HFF-Myc (cell line): ENCODE data around the gene IQGAP2.

ENCODE experiments used
- DNase-seq: peaks from one replicate; pipeline ENCODE4 v3.0.0-alpha.2; 2011; ENCODE audit warnings: low read depth; ENCODE audit errors: extremely low read depth
- H3K4me3 ChIP-seq: replicated peaks from 2 replicates; pipeline ENCODE4 v1.5.1; 2011; ENCODE audit warnings: low read depth, mild to moderate bottlenecking, control low read depth, low read length
- CTCF ChIP-seq: IDR thresholded peaks from 2 replicates; pipeline ENCODE4 v1.5.1; 2012; ENCODE audit warnings: mild to moderate bottlenecking, low read depth, low read length, control low read depth; ENCODE audit errors: missing control alignments

The IQGAP2 gene

DNA sequence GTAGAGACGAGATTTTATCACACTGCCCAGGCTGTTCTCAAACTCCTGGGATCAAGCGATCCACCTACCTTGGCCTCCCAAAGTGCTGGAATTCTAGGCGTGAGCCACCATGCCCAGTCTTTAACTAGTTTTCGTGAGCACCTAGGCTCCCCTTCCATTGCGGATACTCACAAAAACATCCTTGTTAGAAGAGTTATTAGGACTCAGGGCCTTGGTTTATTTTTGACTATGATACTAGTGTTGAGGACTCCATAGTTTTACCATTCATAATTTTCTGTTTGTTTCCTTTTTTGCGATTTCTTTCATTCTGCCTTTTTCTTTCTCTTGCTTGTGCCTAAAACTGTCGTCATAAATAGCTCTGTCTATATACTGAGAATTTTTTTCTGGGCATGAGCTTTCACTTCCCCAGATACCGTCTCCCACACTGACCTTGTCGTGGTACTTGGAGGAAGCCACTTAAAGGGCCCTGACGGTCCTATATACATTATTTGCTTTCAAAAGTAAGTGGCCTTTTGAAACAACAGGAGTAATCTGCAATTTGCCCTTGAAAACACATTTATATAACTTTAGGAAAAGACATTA lies 318.0 kb downstream of the IQGAP2 start:
- no peak overlapping the region for H3K4me3 ChIP-seq
- TF ChIP-seq CTCF = no peak
- no peak for DNase-seq

- TF ChIP-seq CTCF = no peak
- no peak overlapping the region for H3K4me3 ChIP-seq
- no peak for DNase-seq
Measured at GRCh38 chr5:76723266-76723665, 320.2 kb downstream of the IQGAP2 start.

DNA sequence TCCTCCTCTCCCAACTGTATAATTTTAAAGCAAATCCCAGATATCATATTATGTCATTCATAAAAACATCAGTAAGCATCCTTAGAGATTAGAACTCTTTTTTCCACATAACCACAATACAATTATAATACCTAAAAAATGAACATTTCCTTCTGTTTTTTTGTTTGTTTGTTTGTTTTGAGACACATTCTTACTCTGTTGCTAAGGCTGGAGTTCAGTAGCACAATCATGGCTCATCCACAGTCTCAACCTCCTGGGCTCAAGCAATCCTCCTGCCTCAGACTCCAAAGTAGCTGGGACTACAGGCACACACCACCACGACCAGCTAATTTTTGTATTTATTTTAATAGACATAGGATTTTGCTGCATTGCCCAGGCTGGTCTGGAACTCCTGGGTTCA lies 320.8 kb downstream of the IQGAP2 start:
- DNase-seq = no peak
- H3K4me3 ChIP-seq = no peak overlapping the region
- no peak for TF ChIP-seq CTCF

DNA sequence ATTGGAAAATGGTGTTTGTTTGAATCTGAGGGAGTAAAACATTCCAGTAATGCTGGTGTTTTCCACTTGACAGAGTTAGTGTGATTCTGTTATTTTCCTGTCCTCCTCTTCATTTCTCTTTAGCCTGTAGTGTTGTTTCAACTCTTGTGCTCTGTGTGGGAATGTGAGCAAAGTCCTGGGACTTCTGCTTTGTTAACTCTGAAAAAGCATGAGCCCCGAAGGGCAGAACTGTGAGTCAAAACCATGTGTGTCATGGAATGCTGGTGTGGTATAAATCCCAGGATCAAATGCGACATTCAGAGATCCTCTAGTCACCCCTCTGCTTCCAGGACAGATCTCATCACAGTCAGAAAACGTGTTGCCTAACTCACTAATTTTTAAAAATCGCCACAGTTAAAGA lies 321.8 kb downstream of the IQGAP2 start:
- no peak overlapping the region for H3K4me3 ChIP-seq
- no peak for DNase-seq
- TF ChIP-seq CTCF = no peak

DNA sequence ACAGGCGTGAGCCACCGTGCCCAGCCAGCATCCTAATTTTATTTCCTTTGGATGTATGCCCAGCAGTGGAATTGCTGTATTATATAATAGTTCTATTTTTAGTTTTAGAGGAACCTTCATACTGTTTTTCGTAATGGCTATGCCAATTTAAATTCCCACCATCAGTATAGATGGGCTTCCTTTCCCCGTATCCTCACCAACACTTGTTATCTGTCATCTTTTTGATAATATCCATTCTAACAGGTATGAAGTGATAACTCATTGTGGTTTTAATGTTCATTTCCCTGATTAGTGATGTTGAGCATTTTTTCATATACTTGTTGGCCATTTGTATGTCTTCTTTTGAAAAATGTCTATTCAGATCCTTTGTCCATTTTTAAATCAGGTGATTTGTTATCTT lies 325.9 kb downstream of the IQGAP2 start:
- DNase-seq = no peak
- no peak for TF ChIP-seq CTCF
- no peak overlapping the region for H3K4me3 ChIP-seq

DNA sequence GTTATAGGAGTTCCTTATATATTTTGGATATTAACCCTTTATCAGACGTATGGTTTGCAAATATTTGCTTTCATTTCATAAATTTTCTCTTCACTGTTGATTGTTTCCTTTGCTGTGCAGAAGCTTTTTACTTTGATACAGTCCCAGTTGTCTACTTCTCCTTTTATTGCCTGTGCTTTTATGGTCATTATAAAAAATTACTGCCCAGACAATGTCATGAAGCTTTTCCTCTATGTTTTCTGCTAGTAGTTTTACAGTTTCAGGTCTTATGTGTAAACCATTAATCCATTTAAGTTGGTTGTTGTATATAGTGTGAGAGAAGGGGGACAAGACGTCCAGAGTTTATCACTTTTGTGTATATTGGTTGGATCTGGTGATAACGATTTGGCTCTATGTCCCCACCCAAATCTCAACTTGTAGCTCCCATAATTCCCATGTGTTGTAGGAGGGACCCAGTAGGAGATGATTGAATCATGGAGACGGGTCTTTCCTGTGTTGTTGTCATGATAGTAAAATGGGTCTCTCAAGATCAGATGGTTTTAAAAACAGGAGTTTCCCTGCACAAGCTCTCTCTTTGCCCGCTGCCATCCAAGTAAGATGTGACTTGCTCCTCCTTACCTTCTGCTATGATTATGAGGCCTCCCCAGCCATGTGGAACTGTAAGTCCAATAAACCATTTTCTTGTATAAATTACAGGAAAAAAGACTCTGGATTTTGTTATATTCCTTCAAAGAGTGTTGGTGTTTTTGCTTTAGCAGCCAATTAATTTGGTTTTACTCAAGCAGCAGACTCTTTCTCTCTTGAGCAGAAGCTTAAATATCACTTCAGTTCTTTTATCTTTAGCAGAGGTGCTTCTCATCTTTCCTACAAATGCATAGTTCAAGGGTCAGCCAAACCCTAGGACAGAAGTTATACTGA lies 326.5 kb downstream of the IQGAP2 start:
- no peak overlapping the region for H3K4me3 ChIP-seq
- no peak for DNase-seq

More for the DNA sequence above, 326.5 kb downstream of the IQGAP2 start:
- TF ChIP-seq CTCF = no peak
